GM19324 (cell line): ENCODE results near the gene TSPAN33.
"Not testable (repeated sequence)": the region's sequence is repeated elsewhere in the genome, so short reads cannot be mapped to it uniquely, and the experiment has no call there.

ENCODE experiments used
- ATAC-seq: cut with Tn5 transposase; IDR thresholded peaks from one replicate; pipeline ENCODE4 v1.9.1; 2021; ENCODE audit warnings: mild to moderate bottlenecking, moderate library complexity; ENCODE audit not compliant: unreplicated experiment, low FRiP score

Gene TSPAN33

DNA sequence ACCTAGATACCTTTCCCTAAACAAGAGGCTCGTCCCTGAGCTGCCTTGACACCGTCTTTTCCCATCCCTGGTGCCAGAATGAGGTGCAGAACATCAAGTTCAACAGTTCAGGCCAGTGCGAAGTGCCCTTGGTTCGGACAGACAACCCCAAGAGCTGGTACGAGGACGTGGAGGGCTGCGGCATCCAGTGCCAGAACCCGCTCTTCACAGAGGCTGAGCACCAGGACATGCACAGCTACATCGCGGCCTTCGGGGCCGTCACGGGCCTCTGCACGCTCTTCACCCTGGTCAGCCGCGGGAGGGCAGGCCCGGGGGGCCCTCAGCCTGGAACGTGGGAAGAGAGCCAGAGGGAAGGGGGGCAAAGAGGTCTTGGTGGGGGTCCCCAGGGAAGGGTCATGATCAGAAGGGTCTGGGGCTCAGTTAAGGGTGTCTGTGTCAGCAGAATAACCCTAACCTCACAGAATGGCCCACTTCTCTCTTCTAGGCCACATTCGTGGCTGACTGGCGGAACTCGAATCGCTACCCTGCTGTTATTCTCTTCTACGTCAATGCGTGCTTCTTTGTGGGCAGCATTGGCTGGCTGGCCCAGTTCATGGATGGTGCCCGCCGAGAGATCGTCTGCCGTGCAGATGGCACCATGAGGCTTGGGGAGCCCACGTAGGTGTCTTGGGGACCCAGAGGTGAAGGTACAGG, 60.8 kb downstream of the TSPAN33 start:
- no peak for ATAC-seq

DNA sequence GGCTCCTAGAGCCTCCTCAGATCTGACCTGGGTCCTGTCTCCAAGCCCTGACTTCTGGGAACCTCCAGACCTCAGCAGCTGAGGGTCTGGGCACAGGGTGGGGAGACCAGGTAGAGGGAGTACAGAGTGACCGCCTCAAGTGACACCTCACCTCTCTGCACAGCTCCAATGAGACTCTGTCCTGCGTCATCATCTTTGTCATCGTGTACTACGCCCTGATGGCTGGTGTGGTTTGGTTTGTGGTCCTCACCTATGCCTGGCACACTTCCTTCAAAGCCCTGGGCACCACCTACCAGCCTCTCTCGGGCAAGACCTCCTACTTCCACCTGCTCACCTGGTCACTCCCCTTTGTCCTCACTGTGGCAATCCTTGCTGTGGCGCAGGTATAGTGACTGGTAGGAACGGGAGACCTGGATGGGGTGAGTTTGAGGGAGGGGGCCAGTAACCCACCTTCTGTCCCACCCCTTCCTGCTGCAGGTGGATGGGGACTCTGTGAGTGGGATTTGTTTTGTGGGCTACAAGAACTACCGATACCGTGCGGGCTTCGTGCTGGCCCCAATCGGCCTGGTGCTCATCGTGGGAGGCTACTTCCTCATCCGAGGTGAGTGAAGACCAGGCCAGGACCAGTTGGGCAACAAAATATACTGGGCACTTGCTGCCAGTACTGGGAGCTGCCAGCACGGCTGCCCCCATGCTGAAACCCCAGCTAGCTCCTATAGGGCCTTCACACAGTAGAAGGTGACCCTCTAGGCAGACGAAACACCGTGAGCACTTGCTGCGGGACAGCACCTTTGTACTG, 61.7 kb downstream of the TSPAN33 start:
- ATAC-seq: no peak

DNA sequence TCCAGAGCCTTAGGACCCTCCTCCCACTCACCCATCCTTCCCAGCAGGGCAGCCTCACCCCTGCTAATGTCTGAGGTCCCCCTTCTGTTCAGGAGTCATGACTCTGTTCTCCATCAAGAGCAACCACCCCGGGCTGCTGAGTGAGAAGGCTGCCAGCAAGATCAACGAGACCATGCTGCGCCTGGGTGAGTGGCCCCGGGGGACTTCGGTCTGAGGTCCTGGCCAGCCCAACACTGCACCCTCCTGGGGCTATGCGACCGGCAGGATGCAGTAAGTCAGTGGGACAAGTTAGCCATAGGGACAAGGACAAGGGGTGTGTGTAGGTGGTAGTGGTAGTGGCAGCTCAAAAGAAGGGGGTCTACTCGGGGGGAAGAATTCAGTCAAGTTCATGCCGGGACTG, 64.2 kb downstream of the TSPAN33 start:
- ATAC-seq: no peak

DNA sequence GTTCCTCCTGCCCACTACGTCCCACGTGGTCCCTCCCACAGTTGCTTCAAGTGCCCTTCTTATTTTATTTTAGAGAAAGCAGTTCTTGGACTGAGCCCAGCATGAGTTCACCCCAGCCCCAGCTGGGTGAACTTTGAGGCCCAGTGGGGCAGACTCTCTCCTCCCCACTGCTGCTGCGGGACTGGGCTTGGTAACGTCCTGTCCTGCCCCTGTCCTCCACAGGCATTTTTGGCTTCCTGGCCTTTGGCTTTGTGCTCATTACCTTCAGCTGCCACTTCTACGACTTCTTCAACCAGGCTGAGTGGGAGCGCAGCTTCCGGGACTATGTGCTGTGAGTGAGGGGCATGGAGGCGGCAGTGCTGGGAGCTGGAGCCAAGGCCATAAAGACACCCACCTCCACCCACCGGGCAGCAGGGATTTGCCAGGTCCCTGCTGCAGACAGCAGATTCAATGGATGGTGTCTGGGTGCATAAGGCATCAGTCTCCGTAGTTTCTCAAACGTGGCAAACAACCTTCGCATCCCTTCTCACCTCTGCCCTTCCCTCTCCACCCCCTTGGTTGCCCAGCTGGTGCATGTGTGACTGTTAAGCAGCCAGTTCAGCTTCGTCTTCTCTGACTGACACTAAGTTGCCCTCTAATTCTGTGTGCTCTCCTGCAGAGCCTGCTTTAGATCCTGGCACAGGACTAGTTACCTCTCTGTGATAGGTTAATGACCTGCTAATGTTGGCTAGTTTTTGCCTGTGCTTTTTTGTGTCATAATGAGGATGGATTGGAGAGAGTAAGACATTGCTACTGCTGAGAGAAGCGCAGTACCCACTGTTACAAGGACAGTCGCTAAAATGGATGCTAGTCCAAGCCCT, 64.8 kb downstream of the TSPAN33 start:
- ATAC-seq: no peak

- ATAC-seq: no peak
Observed at GRCh38 chr7:129210256-129210988, 65.9 kb downstream of the TSPAN33 start.

DNA sequence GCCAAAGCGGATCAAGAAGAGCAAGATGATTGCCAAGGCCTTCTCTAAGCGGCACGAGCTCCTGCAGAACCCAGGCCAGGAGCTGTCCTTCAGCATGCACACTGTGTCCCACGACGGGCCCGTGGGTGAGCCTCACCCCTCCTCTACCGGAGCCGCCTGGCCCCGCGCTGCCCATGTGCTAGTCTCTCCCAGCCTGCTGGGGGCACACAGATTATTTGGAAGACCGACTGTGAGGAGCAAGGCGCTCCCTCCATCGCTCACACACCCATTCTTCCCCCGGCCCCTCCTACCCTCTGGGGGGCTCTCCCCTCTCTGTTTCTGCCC, 66.4 kb downstream of the TSPAN33 start:
- no peak for ATAC-seq

DNA sequence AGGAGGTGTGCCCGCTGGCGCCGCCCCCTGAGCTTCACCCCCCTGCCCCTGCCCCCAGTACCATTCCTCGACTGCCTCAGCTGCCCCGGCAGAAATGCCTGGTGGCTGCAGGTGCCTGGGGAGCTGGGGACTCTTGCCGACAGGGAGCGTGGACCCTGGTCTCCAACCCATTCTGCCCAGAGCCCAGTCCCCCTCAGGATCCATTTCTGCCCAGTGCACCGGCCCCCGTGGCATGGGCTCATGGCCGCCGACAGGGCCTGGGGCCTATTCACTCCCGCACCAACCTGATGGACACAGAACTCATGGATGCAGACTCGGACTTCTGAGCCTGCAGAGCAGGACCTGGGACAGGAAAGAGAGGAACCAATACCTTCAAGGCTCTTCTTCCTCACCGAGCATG, 67.6 kb downstream of the TSPAN33 start:
- ATAC-seq: no peak

- no peak for ATAC-seq
Observed at GRCh38 chr7:129212596-129212995, 68.1 kb downstream of the TSPAN33 start.

- ATAC-seq: no peak
Observed at GRCh38 chr7:129213828-129214227, 69.3 kb downstream of the TSPAN33 start.

DNA sequence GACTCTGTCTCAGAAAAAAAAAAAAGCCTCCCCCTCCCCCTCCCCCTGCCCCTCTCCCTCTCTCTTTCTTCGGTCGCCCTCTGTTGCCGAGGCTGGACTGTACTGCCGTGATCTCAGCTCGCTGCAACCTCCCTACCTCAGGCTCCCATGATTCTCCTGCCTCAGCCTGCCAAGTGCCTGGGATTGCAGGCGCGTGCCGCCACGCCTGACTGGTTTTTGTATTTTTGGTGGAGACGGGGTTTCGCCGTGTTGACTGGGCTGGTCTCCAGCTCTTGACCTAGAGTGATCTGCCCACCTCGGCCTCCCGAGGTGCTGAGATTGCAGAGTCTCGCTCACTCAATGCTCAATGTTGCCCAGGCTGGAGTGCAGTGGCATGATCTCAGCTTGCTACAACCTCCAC, 71.2 kb downstream of the TSPAN33 start:
- not testable (repeated sequence) for ATAC-seq

DNA sequence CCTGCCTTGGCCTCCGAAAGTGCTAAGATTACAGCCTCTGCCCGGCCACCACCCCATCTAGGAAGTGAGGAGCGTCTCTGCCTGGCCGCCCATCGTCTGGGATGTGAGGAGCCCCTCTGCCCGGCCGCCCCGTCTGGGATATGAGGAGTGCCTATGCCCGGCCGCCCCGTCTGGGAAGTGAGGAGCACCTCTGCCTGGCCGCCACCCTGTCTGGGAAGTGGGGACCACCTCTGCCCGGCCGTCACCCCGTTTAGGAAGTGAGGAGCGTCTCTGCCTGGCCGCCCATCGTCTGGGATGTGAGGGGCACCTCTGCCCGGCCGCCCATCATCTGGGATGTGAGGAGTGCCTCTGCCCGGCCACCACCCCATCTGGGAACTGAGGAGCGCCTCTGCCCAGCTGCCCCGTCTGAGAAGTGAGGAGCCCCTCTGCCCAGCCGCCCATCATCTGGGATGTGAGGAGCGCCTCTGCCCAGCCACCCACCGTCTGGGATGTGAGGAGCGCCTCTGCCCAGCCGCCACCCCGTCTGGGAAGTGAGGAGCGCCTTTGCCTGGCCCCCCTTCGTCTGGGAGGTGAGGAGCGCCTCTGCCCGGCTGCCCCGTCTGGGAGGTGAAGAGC, 71.7 kb downstream of the TSPAN33 start:
- not testable (repeated sequence) for ATAC-seq

- not testable (repeated sequence) for ATAC-seq
Observed at GRCh38 chr7:129216821-129217416, 72.4 kb downstream of the TSPAN33 start.

DNA sequence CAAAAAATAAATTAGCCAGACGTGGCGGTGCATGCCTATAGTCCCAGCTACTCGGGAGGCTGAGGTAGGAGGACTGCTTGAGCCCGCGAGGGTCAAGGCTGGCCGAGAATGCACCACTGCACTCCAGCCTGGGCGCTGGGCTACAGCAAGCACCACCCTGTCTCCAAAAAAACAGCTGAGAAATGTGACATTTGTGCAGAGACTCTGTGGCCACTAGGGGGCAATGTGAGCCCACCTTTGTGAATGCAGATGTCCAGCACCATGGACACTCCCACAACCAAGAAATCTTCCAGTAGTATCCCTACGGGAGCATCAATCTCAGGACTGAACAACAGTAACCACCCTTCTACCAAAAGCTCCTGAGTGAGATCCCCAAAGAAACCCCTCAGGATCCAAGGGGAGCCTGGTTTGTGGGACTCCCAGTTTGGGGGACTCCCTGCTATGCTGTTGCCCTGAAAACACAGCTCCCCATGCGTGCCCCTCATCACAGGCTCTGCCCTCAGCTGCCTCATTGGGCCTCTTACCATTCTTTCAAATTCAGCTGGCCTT, 74.1 kb downstream of the TSPAN33 start:
- ATAC-seq: no peak

DNA sequence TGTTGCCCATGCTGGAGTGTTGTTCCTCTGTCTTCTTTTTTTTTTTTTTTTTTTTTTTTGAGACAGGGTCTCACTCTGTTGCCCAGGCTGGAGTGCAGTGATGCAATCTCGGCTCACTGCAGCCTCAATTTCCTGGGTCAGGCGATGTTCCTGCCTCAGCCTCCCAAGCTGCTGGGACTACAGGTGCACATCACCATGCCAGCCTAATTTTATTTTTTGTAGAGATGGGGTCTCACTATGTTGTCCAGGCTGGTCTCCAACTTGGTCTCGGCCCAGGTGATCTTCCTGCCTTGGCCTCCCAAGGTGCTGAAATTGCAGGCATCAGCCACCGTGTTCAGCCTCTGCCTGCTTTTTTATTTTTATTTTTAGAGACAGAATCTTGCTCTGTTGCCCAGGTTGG, 74.7 kb downstream of the TSPAN33 start:
- ATAC-seq: not testable (repeated sequence)
